Dermis blood vessel endothelial cell (primary cell): ENCODE results near the gene TNF. TPM values are rescaled to one million over a fixed set of nuclear protein-coding genes. Genes with fewer than 3 reads are reported as not detected.

Experiments used
- DNase-seq: peaks from one replicate; pipeline ENCODE4 v3.0.0; 2010
- total RNA-seq: library from RNA; depleted of rRNA; stranded (reverse); fragments of >200 nt; gene quantifications from 2 replicates; pipeline ENCODE4 v1.2.3, GENCODE V29; 2014

Gene TNF
- total RNA-seq, 1 donor from 2014 or later: 0.17 TPM

DNA sequence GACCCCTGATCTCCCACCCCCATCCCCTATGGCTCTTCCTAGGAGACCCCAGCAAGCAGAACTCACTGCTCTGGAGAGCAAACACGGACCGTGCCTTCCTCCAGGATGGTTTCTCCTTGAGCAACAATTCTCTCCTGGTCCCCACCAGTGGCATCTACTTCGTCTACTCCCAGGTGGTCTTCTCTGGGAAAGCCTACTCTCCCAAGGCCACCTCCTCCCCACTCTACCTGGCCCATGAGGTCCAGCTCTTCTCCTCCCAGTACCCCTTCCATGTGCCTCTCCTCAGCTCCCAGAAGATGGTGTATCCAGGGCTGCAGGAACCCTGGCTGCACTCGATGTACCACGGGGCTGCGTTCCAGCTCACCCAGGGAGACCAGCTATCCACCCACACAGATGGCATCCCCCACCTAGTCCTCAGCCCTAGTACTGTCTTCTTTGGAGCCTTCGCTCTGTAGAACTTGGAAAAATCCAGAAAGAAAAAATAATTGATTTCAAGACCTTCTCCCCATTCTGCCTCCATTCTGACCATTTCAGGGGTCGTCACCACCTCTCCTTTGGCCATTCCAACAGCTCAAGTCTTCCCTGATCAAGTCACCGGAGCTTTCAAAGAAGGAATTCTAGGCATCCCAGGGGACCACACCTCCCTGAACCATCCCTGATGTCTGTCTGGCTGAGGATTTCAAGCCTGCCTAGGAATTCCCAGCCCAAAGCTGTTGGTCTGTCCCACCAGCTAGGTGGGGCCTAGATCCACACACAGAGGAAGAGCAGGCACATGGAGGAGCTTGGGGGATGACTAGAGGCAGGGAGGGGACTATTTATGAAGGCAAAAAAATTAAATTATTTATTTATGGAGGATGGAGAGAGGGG lies 1.9 kb upstream of the TNF start:
- DNase-seq: no peak

- no peak for DNase-seq
Measured at GRCh38 chr6:31574106-31575061, 981 bp upstream of the TNF start.

DNA sequence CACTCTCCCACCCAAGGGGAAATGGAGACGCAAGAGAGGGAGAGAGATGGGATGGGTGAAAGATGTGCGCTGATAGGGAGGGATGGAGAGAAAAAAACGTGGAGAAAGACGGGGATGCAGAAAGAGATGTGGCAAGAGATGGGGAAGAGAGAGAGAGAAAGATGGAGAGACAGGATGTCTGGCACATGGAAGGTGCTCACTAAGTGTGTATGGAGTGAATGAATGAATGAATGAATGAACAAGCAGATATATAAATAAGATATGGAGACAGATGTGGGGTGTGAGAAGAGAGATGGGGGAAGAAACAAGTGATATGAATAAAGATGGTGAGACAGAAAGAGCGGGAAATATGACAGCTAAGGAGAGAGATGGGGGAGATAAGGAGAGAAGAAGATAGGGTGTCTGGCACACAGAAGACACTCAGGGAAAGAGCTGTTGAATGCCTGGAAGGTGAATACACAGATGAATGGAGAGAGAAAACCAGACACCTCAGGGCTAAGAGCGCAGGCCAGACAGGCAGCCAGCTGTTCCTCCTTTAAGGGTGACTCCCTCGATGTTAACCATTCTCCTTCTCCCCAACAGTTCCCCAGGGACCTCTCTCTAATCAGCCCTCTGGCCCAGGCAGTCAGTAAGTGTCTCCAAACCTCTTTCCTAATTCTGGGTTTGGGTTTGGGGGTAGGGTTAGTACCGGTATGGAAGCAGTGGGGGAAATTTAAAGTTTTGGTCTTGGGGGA lies 754 bp downstream of the TNF start:
- no peak for DNase-seq

DNA sequence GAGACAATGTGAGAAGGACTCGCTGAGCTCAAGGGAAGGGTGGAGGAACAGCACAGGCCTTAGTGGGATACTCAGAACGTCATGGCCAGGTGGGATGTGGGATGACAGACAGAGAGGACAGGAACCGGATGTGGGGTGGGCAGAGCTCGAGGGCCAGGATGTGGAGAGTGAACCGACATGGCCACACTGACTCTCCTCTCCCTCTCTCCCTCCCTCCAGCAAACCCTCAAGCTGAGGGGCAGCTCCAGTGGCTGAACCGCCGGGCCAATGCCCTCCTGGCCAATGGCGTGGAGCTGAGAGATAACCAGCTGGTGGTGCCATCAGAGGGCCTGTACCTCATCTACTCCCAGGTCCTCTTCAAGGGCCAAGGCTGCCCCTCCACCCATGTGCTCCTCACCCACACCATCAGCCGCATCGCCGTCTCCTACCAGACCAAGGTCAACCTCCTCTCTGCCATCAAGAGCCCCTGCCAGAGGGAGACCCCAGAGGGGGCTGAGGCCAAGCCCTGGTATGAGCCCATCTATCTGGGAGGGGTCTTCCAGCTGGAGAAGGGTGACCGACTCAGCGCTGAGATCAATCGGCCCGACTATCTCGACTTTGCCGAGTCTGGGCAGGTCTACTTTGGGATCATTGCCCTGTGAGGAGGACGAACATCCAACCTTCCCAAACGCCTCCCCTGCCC lies 1.7 kb downstream of the TNF start:
- no peak for DNase-seq

GRCh38 chr6:31577579-31577966 lies 2.2 kb downstream of the TNF start:
- no peak for DNase-seq

- peak; percentile 22 for DNase-seq
Measured at GRCh38 chr6:31578184-31579118, 3.1 kb downstream of the TNF start.

GRCh38 chr6:31579119-31579505 lies 3.7 kb downstream of the TNF start:
- no peak for DNase-seq

GRCh38 chr6:31579546-31580437 lies 4.4 kb downstream of the TNF start:
- no peak for DNase-seq

GRCh38 chr6:31580438-31580740 lies 5.0 kb downstream of the TNF start:
- no peak for DNase-seq

GRCh38 chr6:31580807-31581433 lies 5.6 kb downstream of the TNF start:
- peak; percentile 91 for DNase-seq

DNA sequence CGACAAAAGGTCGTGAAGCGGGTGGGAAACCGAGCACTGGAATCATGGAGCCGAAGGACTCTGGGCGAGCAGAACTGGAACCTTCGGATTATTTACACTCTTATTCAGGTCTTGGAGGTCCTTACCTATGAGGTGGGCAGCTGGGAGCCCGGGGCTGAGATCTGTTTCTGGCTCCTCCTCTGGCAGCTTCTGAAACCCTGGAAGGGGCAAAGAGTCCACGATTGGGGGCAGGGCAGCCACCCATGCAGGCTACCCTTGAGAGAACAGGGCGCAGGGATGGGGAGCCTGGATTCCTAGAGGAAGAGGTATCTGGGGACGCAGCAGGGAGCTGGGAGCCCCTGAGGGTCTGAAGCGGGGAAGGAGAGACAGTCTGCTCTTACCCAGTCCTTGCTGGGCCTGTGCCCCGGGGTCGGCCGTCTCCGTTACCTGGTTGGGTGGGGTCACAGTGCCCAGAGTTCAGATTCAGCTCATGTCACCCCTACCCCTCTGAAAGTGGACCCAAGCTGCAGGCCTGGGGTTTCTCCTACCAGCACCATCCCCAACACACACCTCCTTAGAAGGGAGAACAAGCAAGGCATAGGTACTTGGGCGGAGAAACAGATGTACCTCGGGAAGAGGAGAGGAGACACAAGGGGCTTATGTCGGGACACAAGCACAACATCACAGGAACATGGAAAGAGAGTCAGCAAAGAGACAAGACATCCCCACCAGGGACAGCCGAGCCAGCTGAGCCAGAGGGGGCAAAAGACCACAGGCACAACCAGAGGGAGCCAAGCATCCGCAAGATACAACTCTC lies 6.3 kb downstream of the TNF start:
- DNase-seq: peak; percentile 37

DNA sequence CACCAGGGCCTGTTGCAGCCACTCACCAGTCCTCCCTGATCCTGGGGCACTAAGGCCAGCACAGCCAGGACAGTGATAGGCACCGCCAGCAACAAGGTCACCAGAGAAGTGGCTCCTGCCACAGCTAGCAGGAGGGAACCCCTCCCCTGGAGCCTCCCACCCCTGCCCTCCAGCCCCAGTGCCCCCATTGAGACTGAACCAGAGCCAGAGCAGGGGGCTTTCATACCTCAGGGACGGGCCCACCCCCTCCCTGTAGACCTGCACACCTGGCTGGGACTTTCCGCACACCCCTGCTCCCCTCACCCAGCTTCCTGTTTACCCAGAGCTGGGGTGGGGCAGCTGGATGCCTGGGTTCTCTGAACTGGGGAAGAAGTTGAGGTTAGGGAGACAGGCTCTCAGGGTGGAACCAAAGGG lies 6.9 kb downstream of the TNF start, which contains the start of gene LTB:
LTB (minus strand) TSS at position 195 of the 414 bp plus-strand sequence; CDS start at position 188, 7 bp downstream.
- no peak for DNase-seq

DNA sequence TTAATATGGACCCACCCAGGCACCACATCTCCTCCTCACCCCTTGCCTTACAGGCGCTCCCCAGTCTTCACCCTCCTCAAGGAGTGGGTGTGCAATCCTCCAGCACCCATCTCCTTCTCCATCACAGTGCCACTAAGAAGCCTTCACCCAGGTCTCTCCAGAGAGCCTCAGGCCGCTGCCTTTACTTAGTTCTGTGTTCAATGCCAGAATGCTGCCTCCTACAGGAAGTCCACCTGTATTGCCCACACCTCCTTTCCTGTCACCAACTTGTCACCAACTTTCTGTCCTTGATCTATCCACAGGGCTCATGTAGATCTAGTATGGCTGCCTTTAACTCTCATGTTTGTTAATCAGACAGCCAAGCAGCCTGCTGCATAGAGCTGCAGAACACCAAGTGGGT lies 10.1 kb downstream of the TNF start:
- DNase-seq: peak; percentile 33

- no peak for DNase-seq
Measured at GRCh38 chr6:31586008-31586407, 10.6 kb downstream of the TNF start, which contains the start of gene LST1. LST1 (plus strand) TSS chr6:31586277; CDS start chr6:31587300, 1,023 bp downstream.

DNA sequence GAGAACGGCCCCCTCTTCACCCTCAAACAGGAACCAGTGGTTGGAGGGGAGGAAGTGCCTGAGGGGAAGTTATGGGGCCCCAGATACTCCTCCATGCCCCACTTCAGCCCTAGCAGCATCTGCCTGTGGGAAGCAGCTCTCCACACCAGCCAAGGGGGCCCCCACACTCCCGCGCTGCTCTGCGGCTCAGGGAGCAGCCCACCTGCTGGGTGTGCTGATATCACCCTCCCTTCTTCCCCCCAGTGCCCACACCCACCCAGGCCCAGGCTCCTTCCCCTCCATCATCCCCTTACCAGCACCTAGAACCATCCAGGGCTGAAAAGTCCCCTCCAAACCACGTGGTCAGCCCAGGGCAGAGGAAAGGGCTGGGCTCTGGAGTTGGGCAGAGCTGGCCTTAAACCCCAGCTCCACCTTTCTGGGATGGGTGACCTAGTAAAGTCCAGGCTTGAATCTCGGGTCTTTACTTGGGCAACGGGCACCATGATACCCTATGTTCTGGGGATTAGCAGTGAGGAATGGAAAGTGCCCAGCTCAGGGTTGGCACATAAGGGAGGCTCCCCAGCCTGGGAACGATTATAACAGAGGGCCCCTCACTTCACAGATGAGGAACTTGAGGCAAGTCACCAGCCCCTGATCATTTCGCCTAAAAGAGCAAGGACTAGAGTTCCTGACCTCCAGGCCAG lies 11.4 kb downstream of the TNF start:
- no peak for DNase-seq

DNA sequence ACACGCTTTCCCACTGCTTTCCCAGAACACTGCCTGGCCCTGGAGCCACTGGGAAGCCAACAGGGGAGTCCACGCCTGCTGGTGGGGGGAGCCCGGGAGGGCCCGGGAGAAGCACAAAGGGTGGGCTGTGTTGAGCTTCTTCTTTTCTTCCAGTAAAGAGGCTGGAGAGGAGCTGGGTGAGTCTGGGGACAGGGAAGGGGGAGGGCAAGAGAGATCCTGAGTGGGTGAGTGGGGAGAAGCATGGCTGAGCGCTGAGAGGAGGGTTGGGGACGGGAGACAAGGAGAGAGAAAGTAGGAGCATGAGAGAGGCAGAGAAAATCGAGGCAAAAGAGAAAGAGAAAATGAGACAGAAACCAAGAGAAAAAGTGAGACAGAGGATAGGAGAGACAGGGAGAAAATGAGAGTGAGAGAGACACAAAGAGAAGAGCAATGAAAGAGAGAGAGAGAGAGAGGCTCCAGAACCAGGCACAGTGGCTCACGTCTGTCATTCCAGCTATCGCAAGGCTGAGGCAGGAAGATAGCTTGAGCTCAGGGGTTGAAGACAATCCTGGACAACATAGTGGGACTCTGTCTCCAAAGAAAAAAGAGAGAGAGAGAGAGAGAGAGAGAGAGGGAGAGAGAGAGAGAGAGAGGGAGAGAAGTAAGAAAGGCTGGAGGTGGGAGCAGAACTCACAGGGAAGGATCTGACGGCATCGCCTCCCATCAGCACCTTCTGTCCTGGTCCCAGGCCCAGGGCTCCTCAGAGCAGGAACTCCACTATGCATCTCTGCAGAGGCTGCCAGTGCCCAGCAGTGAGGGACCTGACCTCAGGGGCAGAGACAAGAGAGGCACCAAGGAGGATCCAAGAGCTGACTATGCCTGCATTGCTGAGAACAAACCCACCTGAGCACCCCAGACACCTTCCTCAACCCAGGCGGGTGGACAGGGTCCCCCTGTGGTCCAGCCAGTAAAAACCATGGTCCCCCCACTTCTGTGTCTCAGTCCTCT lies 12.7 kb downstream of the TNF start:
- DNase-seq: no peak
